ENCODE results near the gene BACH2.
"Not testable (repeated sequence)": the region's sequence is repeated elsewhere in the genome, so short reads cannot be mapped to it uniquely, and the experiment has no call there.

The BACH2 gene

GRCh38 chr6:89987830-89988229 lies 308.8 kb downstream of the BACH2 start:
- DNase-seq (ENCODE audit: low spot score) = no peak

GRCh38 chr6:89987140-89987539 lies 309.5 kb downstream of the BACH2 start:
- no peak for DNase-seq (ENCODE audit: low spot score)

- no peak for DNase-seq (ENCODE audit: low spot score)
Measured at GRCh38 chr6:89986650-89987074, 310.0 kb downstream of the BACH2 start.

- no peak for DNase-seq (ENCODE audit: low spot score)
Measured at GRCh38 chr6:89985751-89986493, 310.7 kb downstream of the BACH2 start.

GRCh38 chr6:89984926-89985750 lies 311.5 kb downstream of the BACH2 start:
- no peak for DNase-seq (ENCODE audit: low spot score)

- no peak for DNase-seq (ENCODE audit: low spot score)
Measured at GRCh38 chr6:89980353-89980752, 316.3 kb downstream of the BACH2 start.

- DNase-seq (ENCODE audit: low spot score) = no peak
Measured at GRCh38 chr6:89979481-89980119, 317.0 kb downstream of the BACH2 start.

GRCh38 chr6:89978749-89979145 lies 317.9 kb downstream of the BACH2 start:
- no peak for DNase-seq (ENCODE audit: low spot score)

- DNase-seq (ENCODE audit: low spot score) = no peak
Measured at GRCh38 chr6:89977808-89978748, 318.6 kb downstream of the BACH2 start.

GRCh38 chr6:89976694-89977020 lies 320.0 kb downstream of the BACH2 start:
- DNase-seq (ENCODE audit: low spot score) = no peak

GRCh38 chr6:89975991-89976693 lies 320.5 kb downstream of the BACH2 start:
- no peak for DNase-seq (ENCODE audit: low spot score)

- DNase-seq (ENCODE audit: low spot score) = no peak
Measured at GRCh38 chr6:89975366-89975765, 321.3 kb downstream of the BACH2 start.

- DNase-seq (ENCODE audit: low spot score) = no peak
Measured at GRCh38 chr6:89974834-89975233, 321.8 kb downstream of the BACH2 start.

- no peak for DNase-seq (ENCODE audit: low spot score)
Measured at GRCh38 chr6:89972025-89972381, 324.6 kb downstream of the BACH2 start.

GRCh38 chr6:89971338-89972024 lies 325.2 kb downstream of the BACH2 start:
- not testable (repeated sequence) for DNase-seq (ENCODE audit: low spot score)

- peak; percentile 45 for DNase-seq (ENCODE audit: low spot score)
Measured at GRCh38 chr6:89970609-89971337, 325.9 kb downstream of the BACH2 start.

GRCh38 chr6:89970072-89970471 lies 326.6 kb downstream of the BACH2 start:
- no peak for DNase-seq (ENCODE audit: low spot score)

- no peak for DNase-seq (ENCODE audit: low spot score)
Measured at GRCh38 chr6:89966913-89967312, 329.7 kb downstream of the BACH2 start.

- DNase-seq (ENCODE audit: low spot score) = no peak
Measured at GRCh38 chr6:89966228-89966544, 330.5 kb downstream of the BACH2 start.
